A673 (cell line): ENCODE data around the gene PIK3AP1. TPM values are rescaled to one million over a fixed set of nuclear protein-coding genes. Genes with fewer than 3 reads are reported as not detected.

ENCODE experiments used
- BruUV-seq: library from RNA; stranded (reverse); fragments of 400-500 nt; replicated peaks from 2 replicates; lab custom pipeline; 2021; lab: Mats Ljungman, UMichigan
- CTCF ChIA-PET: fragments of 300-600 bp; sonication (Branson Sonifier 250); formaldehyde crosslinking; loops from one replicate; lab custom pipeline; 2022; ENCODE audit warnings: antibody characterized with exemption; lab: Charles Lee
- POLR2A ChIA-PET: fragments of 300-600 bp; sonication (Branson Sonifier 250); formaldehyde crosslinking; loops from one replicate; lab custom pipeline; 2022; ENCODE audit warnings: antibody characterized with exemption; ENCODE audit not compliant: low non-redundant PET; lab: Charles Lee
- DNase-seq: peaks from one replicate; pipeline ENCODE4 v3.0.0-alpha.2; 2015; ENCODE audit warnings: low spot score
- H3K27ac ChIP-seq: fragments of 200-600 bp; sonication (generic); 2 replicates; pipeline ENCODE4 v1.5.1; 2016; ENCODE audit warnings: mixed run types, low read depth, mild to moderate bottlenecking, mixed read lengths, antibody characterized with exemption, low read length; ENCODE audit not compliant: poor library complexity, severe bottlenecking
- H3K27me3 ChIP-seq: fragments of 200-600 bp; sonication (generic); replicated peaks from 2 replicates; pipeline ENCODE4 v1.6.1; 2017; ENCODE audit warnings: mixed run types, low read depth, mild to moderate bottlenecking, mixed read lengths, antibody characterized with exemption, low read length; ENCODE audit not compliant: insufficient read depth, poor library complexity
- H3K36me3 ChIP-seq: fragments of 200-600 bp; sonication (generic); 2 replicates; pipeline ENCODE4 v1.6.1; 2016; ENCODE audit warnings: mixed run types, mild to moderate bottlenecking, mixed read lengths, antibody characterized with exemption, low read length; ENCODE audit not compliant: insufficient read depth, poor library complexity, severe bottlenecking
- H3K4me1 ChIP-seq: fragments of 200-600 bp; sonication (generic); 2 replicates; pipeline ENCODE4 v1.6.1; 2017; ENCODE audit warnings: mixed run types, mild to moderate bottlenecking, mixed read lengths, antibody characterized with exemption, low read length; ENCODE audit not compliant: insufficient read depth, poor library complexity, severe bottlenecking
- H3K4me3 ChIP-seq: fragments of 200-600 bp; sonication (generic); 2 replicates; pipeline ENCODE4 v1.5.1; 2016; ENCODE audit warnings: low read depth, mixed run types, mild to moderate bottlenecking, mixed read lengths, low read length; ENCODE audit not compliant: poor library complexity, severe bottlenecking
- H3K9me3 ChIP-seq: fragments of 200-600 bp; sonication (generic); 2 replicates; pipeline ENCODE4 v1.6.1; 2016; ENCODE audit warnings: mixed run types, low read depth, mild to moderate bottlenecking, mixed read lengths, antibody characterized with exemption, low read length; ENCODE audit not compliant: poor library complexity, severe bottlenecking
- EZH2 ChIP-seq: fragments of 200-600 bp; sonication (generic); IDR thresholded peaks from 2 replicates; pipeline ENCODE4 v1.6.1; 2017; ENCODE audit warnings: borderline replicate concordance, low read depth, mild to moderate bottlenecking, mixed read lengths, antibody characterized with exemption, low read length; ENCODE audit not compliant: poor library complexity, severe bottlenecking
- intact Hi-C: fragments of 100-400 bp; cut with micrococcal nuclease; formaldehyde crosslinking; loops from one replicate; pipeline ENCODE4 v1.10.0; 2022; ENCODE audit not compliant: unreplicated experiment
- total RNA-seq: library from RNA; stranded (reverse); gene quantifications from 2 replicates; pipeline ENCODE4 v1.2.3, GENCODE V29; 2021
- TF ChIP-seq, protein P1 (sequence below): fragments of 300-800, 200-600 bp; sonication (generic); conservative IDR thresholded peaks from 2 replicates; pipeline ENCODE4 v1.5.1; 2017; ENCODE audit warnings: low read depth, mild to moderate bottlenecking, antibody characterized with exemption, low read length, moderate library complexity, mixed read lengths

The PIK3AP1 gene
- total RNA-seq, 1 experiment from 2014 or later, result 0.24 TPM

DNA sequence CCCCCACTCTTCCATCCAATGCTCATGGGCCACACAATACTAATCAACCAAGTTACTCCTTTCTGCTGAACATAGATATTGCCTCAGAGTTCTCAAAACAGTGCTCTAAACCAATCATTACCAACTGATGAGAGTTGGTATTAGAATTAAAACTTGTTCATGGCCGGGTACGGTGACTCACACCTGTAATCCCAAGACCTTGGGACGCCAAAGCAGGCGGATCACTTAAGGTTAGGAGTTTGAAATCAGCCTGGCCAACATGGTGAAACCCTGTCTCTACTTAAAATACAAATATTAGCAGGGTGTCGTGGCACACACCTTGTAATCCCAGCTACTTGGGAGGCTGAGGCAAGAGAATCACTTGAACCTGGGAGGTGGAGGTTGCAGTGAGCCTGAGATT is 141.7 kb downstream of the PIK3AP1 start:
- intact Hi-C loops, result no loop called here
- H3K4me1 ChIP-seq, result peaks cover 12% of the 10 kb centered on the region
- ChIA-PET CTCF (no interaction called here), POLR2A (no interaction called here)
- TF ChIP-seq EZH2, result no peak
- TF ChIP-seq, protein P1, sequence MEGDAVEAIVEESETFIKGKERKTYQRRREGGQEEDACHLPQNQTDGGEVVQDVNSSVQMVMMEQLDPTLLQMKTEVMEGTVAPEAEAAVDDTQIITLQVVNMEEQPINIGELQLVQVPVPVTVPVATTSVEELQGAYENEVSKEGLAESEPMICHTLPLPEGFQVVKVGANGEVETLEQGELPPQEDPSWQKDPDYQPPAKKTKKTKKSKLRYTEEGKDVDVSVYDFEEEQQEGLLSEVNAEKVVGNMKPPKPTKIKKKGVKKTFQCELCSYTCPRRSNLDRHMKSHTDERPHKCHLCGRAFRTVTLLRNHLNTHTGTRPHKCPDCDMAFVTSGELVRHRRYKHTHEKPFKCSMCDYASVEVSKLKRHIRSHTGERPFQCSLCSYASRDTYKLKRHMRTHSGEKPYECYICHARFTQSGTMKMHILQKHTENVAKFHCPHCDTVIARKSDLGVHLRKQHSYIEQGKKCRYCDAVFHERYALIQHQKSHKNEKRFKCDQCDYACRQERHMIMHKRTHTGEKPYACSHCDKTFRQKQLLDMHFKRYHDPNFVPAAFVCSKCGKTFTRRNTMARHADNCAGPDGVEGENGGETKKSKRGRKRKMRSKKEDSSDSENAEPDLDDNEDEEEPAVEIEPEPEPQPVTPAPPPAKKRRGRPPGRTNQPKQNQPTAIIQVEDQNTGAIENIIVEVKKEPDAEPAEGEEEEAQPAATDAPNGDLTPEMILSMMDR, result no peak
- H3K36me3 ChIP-seq, result peaks cover 4% of the 10 kb centered on the region
- no peaks in the 10 kb centered on the region for H3K9me3 ChIP-seq
- no TSS peak for BruUV-seq
- no peak overlapping the region for H3K4me3 ChIP-seq
- DNase-seq, result no peak
- H3K27me3 ChIP-seq, result no peaks in the 10 kb centered on the region
- no peak overlapping the region for H3K27ac ChIP-seq

DNA sequence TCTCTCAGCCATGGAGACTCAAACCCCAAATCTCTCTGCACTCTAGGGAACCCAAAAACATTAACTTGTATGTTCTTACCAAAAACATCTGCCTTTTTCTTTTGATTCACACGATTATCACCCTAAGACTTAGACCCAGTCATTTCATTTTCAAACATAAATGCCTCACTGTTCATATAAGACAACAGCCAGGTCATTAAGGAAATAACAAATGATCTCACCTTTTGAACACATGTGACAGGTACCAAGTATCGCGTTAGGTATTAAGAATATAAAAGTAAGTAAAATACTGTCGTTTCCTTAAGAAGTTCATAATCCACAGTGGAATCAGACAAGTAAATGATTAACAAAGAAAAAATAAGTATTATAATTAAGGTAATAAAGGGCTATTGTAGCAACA is 142.3 kb downstream of the PIK3AP1 start:
- no peak overlapping the region for H3K4me3 ChIP-seq
- CTCF ChIA-PET, result interaction anchor here (0.6 kb wide), 1 partner anchor 9 kb away, joined by 5 read pairs; no protein-coding TSS in a partner anchor
- no peak for TF ChIP-seq EZH2
- TF ChIP-seq, protein P1, result no peak
- no peak overlapping the region for H3K27ac ChIP-seq
- no TSS peak for BruUV-seq
- POLR2A ChIA-PET, result no interaction called here
- peaks cover 12% of the 10 kb centered on the region for H3K4me1 ChIP-seq
- H3K36me3 ChIP-seq, result peaks cover 4% of the 10 kb centered on the region
- intact Hi-C loops, result no loop called here
- H3K9me3 ChIP-seq, result no peaks in the 10 kb centered on the region
- no peak for DNase-seq
- H3K27me3 ChIP-seq, result no peaks in the 10 kb centered on the region

DNA sequence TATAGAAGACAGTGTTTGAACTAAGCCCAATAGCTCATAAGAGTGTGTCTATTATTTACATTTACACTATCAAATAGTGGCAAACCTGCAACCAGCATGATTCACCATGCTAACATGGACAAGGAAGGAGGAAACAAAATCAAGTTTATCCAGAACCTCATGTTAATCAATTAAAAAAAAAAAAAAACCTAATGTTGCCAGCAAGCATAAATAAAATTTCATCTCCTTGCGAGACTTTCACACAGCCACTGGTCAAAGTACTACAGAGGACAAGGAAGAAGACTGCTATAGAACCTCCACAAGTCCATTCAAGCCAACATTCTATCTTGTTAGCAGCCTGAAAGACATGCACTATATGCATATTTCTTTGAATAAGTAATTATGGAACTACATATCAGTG is 143.2 kb downstream of the PIK3AP1 start:
- POLR2A ChIA-PET, result no interaction called here
- CTCF ChIA-PET, result no interaction called here
- Histone ChIP-seq H3K36me3 (peaks cover 4% of the 10 kb centered on the region), H3K9me3 (no peaks in the 10 kb centered on the region), H3K4me1 (peaks cover 12% of the 10 kb centered on the region), H3K4me3 (no peak overlapping the region), H3K27me3 (no peaks in the 10 kb centered on the region), H3K27ac (no peak overlapping the region)
- TF ChIP-seq EZH2, result no peak
- TF ChIP-seq, protein P1, result no peak
- no peak for DNase-seq
- intact Hi-C loops, result no loop called here
- no TSS peak for BruUV-seq
